ENCODE measurements around the gene WBP2. TPM values are rescaled to one million over a fixed set of nuclear protein-coding genes. Genes with fewer than 3 reads are reported as not detected.

WBP2 gene
- total and polyA plus RNA-seq, 2 experiments from 2014 or later: 61.3 to 160 TPM

GRCh38 chr17:75881678-75882454, 26.7 kb upstream of the WBP2 start:
- H3K27me3 ChIP-seq: peaks cover 21% of the 10 kb centered on the region
- no peaks in the 10 kb centered on the region for H3K9me3 ChIP-seq (ENCODE audit: low read depth)
- no peaks in the 10 kb centered on the region for H3K36me3 ChIP-seq
- H3K27ac ChIP-seq: no peak overlapping the region
- TF ChIP-seq CTCF (IDR thresholded peaks at IDR 0.05; ENCODE audit: low read depth, low read length): no peak
- no peak for DNase-seq (ENCODE audit: low read depth in 1 of 2, low spot score in 1 of 2)
- no peaks in the 10 kb centered on the region for H3K4me1 ChIP-seq (ENCODE audit: low read depth)
- no peak overlapping the region for H3K4me3 ChIP-seq

- Histone ChIP-seq H3K36me3 (no peaks in the 10 kb centered on the region), H3K4me3 (no peak overlapping the region), H3K4me1 (ENCODE audit: low read depth) (no peaks in the 10 kb centered on the region), H3K27me3 (peaks cover 30% of the 10 kb centered on the region), H3K27ac (no peak overlapping the region), H3K9me3 (ENCODE audit: low read depth) (no peaks in the 10 kb centered on the region)
- DNase-seq (ENCODE audit: low read depth in 1 of 2, low spot score in 1 of 2): no peak
- no peak for TF ChIP-seq CTCF (IDR thresholded peaks at IDR 0.05; ENCODE audit: low read depth, low read length)
Observed at GRCh38 chr17:75880266-75880665, 25.1 kb upstream of the WBP2 start.

GRCh38 chr17:75878174-75878998, 23.3 kb upstream of the WBP2 start, which contains the start of gene TRIM47:
TRIM47 (minus strand) TSS chr17:75878581; CDS start chr17:75878548, 33 bp downstream.
- DNase-seq (ENCODE audit: low read depth in 1 of 2, low spot score in 1 of 2): peak; percentile 49 to 89
- H3K4me1 ChIP-seq (ENCODE audit: low read depth): peaks cover 3% of the 10 kb centered on the region
- H3K9me3 ChIP-seq (ENCODE audit: low read depth): no peaks in the 10 kb centered on the region
- peak within 1 kb of the TSS; percentile 12 for H3K4me3 ChIP-seq
- peaks cover 30% of the 10 kb centered on the region for H3K27me3 ChIP-seq
- TF ChIP-seq CTCF (IDR thresholded peaks at IDR 0.05; ENCODE audit: low read depth, low read length): peak; percentile 23
- no peaks in the 10 kb centered on the region for H3K36me3 ChIP-seq
- no peak within 1 kb of the TSS for H3K27ac ChIP-seq

- peak; percentile 43 for TF ChIP-seq CTCF (IDR thresholded peaks at IDR 0.05; ENCODE audit: low read depth, low read length)
- H3K4me3 ChIP-seq: peak overlapping the region; percentile 12
- no peak overlapping the region for H3K27ac ChIP-seq
- H3K27me3 ChIP-seq: peaks cover 30% of the 10 kb centered on the region
- no peaks in the 10 kb centered on the region for H3K9me3 ChIP-seq (ENCODE audit: low read depth)
- peaks cover 9% of the 10 kb centered on the region for H3K4me1 ChIP-seq (ENCODE audit: low read depth)
- DNase-seq (ENCODE audit: low read depth in 1 of 2, low spot score in 1 of 2): peak; percentile 78 to 81
- H3K36me3 ChIP-seq: no peaks in the 10 kb centered on the region
Observed at GRCh38 chr17:75877752-75878173, 22.6 kb upstream of the WBP2 start.

- Histone ChIP-seq H3K27me3 (peaks cover 30% of the 10 kb centered on the region), H3K9me3 (ENCODE audit: low read depth) (no peaks in the 10 kb centered on the region), H3K4me3 (peak overlapping the region; percentile 12), H3K36me3 (no peaks in the 10 kb centered on the region), H3K4me1 (ENCODE audit: low read depth) (peaks cover 15% of the 10 kb centered on the region), H3K27ac (no peak overlapping the region)
- no peak for TF ChIP-seq CTCF (IDR thresholded peaks at IDR 0.05; ENCODE audit: low read depth, low read length)
- peak in 1 of 2 donors; percentile 97 for DNase-seq (ENCODE audit: low read depth in 1 of 2, low spot score in 1 of 2)
Observed at GRCh38 chr17:75876938-75877751, 22.0 kb upstream of the WBP2 start.
